WTC11 (cell line): ENCODE results near the gene FOXP1. TPM values are rescaled to one million over a fixed set of nuclear protein-coding genes. Genes with fewer than 3 reads are reported as not detected.

Source experiments
- ATAC-seq: fragments of 200-7000 bp; cut with Tn5 transposase; 2 replicates; pipeline ENCODE4 v1.10.0; 2021; ENCODE audit warnings: mild to moderate bottlenecking, moderate library complexity
- CTCF ChIA-PET: fragments of 300-600 bp; sonication (Branson Sonifier 250); formaldehyde crosslinking; loops from one replicate; lab custom pipeline; 2021; ENCODE audit warnings: antibody characterized with exemption; lab: Charles Lee
- POLR2A ChIA-PET: fragments of 350-600 bp; sonication (Branson Sonifier 250); formaldehyde crosslinking; loops from one replicate; lab custom pipeline; 2021; ENCODE audit warnings: antibody characterized with exemption; lab: Charles Lee
- DNase-seq: peaks from one replicate; pipeline ENCODE4 v3.0.0; 2021; ENCODE audit warnings: low spot score
- H3K27ac Mint-ChIP-seq: 2 replicates; pipeline ENCODE4 v1.8.0; 2021; ENCODE audit warnings: mixed read lengths
- H3K27me3 Mint-ChIP-seq: 2 replicates; pipeline ENCODE4 v1.8.0; 2021; ENCODE audit warnings: low read depth, mild to moderate bottlenecking, moderate library complexity, mixed read lengths
- H3K36me3 Mint-ChIP-seq: 2 replicates; pipeline ENCODE4 v1.8.0; 2021; ENCODE audit warnings: mixed read lengths
- H3K4me1 Mint-ChIP-seq: 2 replicates; pipeline ENCODE4 v1.8.0; 2022; ENCODE audit warnings: mixed read lengths
- H3K4me3 Mint-ChIP-seq: 2 replicates; pipeline ENCODE4 v1.8.0; 2021; ENCODE audit warnings: mild to moderate bottlenecking, moderate library complexity, mixed read lengths
- H3K9me3 Mint-ChIP-seq: 2 replicates; pipeline ENCODE4 v1.8.0; 2021; ENCODE audit warnings: mixed read lengths
- AFF4 ChIP-seq: sonication (generic); formaldehyde crosslinking; IDR thresholded peaks from 2 replicates; pipeline ENCODE4 v1.8.1; 2023; ENCODE audit warnings: mild to moderate bottlenecking, missing genetic modification reagents, borderline replicate concordance
- CREM ChIP-seq: sonication (generic); formaldehyde crosslinking; IDR thresholded peaks from 2 replicates; pipeline ENCODE4 v1.8.1; 2022; ENCODE audit warnings: mild to moderate bottlenecking, missing genetic modification reagents, moderate library complexity
- E2F1 ChIP-seq: sonication (generic); formaldehyde crosslinking; IDR thresholded peaks from 2 replicates; pipeline ENCODE4 v1.8.0; 2022; ENCODE audit warnings: mild to moderate bottlenecking, missing genetic modification reagents
- ELF4 ChIP-seq: sonication (generic); formaldehyde crosslinking; IDR thresholded peaks from 2 replicates; pipeline ENCODE4 v1.8.1; 2022; ENCODE audit warnings: low read depth, mild to moderate bottlenecking, moderate library complexity, missing genetic modification reagents
- EMX1 ChIP-seq: fragments of 250-450 bp; sonication (Bioruptor Pico); IDR thresholded peaks from 2 replicates; pipeline ENCODE4 v1.8.0; 2021; ENCODE audit warnings: mild to moderate bottlenecking
- ETV6 ChIP-seq: sonication (generic); formaldehyde crosslinking; IDR thresholded peaks from 2 replicates; pipeline ENCODE4 v1.8.1; 2022; ENCODE audit warnings: mild to moderate bottlenecking, missing genetic modification reagents
- FOXJ3 ChIP-seq: sonication (generic); formaldehyde crosslinking; IDR thresholded peaks from 2 replicates; pipeline ENCODE4 v1.9.0; 2021; ENCODE audit warnings: missing genetic modification reagents, mild to moderate bottlenecking, borderline replicate concordance
- GABPB1 ChIP-seq: sonication (generic); formaldehyde crosslinking; IDR thresholded peaks from 2 replicates; pipeline ENCODE4 v1.8.1; 2023; ENCODE audit warnings: mild to moderate bottlenecking, missing genetic modification reagents
- GRHL2 ChIP-seq: fragments of 250-450 bp; sonication (Bioruptor Pico); IDR thresholded peaks from 2 replicates; pipeline ENCODE4 v1.8.0; 2022; ENCODE audit warnings: mild to moderate bottlenecking, moderate library complexity; ENCODE audit not compliant: insufficient replicate concordance, severe bottlenecking
- JUN ChIP-seq: sonication (generic); formaldehyde crosslinking; IDR thresholded peaks from 2 replicates; pipeline ENCODE4 v1.8.0; 2023; ENCODE audit warnings: mild to moderate bottlenecking, missing genetic modification reagents
- KAT7 ChIP-seq: sonication (generic); formaldehyde crosslinking; IDR thresholded peaks from 2 replicates; pipeline ENCODE4 v1.8.1; 2023; ENCODE audit warnings: missing genetic modification reagents, mild to moderate bottlenecking, borderline replicate concordance
- MYBL2 ChIP-seq: sonication (generic); formaldehyde crosslinking; IDR thresholded peaks from 2 replicates; pipeline ENCODE4 v1.8.1; 2023; ENCODE audit warnings: mild to moderate bottlenecking, moderate library complexity, missing genetic modification reagents
- NFE2L1 ChIP-seq: sonication (generic); formaldehyde crosslinking; IDR thresholded peaks from 2 replicates; pipeline ENCODE4 v1.8.1; 2023; ENCODE audit warnings: missing genetic modification reagents
- NR1H2 ChIP-seq: sonication (generic); formaldehyde crosslinking; IDR thresholded peaks from 2 replicates; pipeline ENCODE4 v1.9.0; 2021; ENCODE audit warnings: mild to moderate bottlenecking, moderate library complexity, missing genetic modification reagents
- NR3C1 ChIP-seq: sonication (generic); formaldehyde crosslinking; conservative IDR thresholded peaks from 2 replicates; pipeline ENCODE4 v1.8.1; 2023; ENCODE audit warnings: low read depth, mild to moderate bottlenecking, missing genetic modification reagents
- PREB ChIP-seq: sonication (generic); formaldehyde crosslinking; IDR thresholded peaks from 2 replicates; pipeline ENCODE4 v1.8.1; 2022; ENCODE audit warnings: mild to moderate bottlenecking, missing genetic modification reagents, moderate library complexity, borderline replicate concordance
- PRRX2 ChIP-seq: fragments of 250-450 bp; sonication (Bioruptor Pico); IDR thresholded peaks from 2 replicates; pipeline ENCODE4 v1.8.0; 2021; ENCODE audit warnings: mild to moderate bottlenecking
- SMAD4 ChIP-seq: sonication (generic); formaldehyde crosslinking; IDR thresholded peaks from 2 replicates; pipeline ENCODE4 v1.8.0; 2022; ENCODE audit warnings: mild to moderate bottlenecking, missing genetic modification reagents
- USF1 ChIP-seq: sonication (generic); formaldehyde crosslinking; IDR thresholded peaks from 2 replicates; pipeline ENCODE4 v1.8.0; 2022; ENCODE audit warnings: mild to moderate bottlenecking, missing genetic modification reagents
- ZNF121 ChIP-seq: sonication (generic); formaldehyde crosslinking; IDR thresholded peaks from 2 replicates; pipeline ENCODE4 v1.8.0; 2023; ENCODE audit warnings: missing genetic modification reagents
- ZNF219 ChIP-seq: sonication (generic); formaldehyde crosslinking; IDR thresholded peaks from 2 replicates; pipeline ENCODE4 v1.8.0; 2023; ENCODE audit warnings: missing genetic modification reagents, mild to moderate bottlenecking, borderline replicate concordance
- ZNF317 ChIP-seq: sonication (generic); formaldehyde crosslinking; IDR thresholded peaks from 2 replicates; pipeline ENCODE4 v1.8.1; 2023; ENCODE audit warnings: low read depth, mild to moderate bottlenecking, moderate library complexity, missing genetic modification reagents, borderline replicate concordance
- ZNF396 ChIP-seq: fragments of 250-450 bp; sonication (Bioruptor Pico); IDR thresholded peaks from 2 replicates; pipeline ENCODE4 v1.8.0; 2021; ENCODE audit warnings: mild to moderate bottlenecking, moderate library complexity, borderline replicate concordance
- total RNA-seq: library from RNA; stranded (reverse); gene quantifications from 3 replicates; pipeline ENCODE4 v1.2.3, GENCODE V29; 2021
- TF ChIP-seq, protein P1 (sequence below): sonication (generic); formaldehyde crosslinking; conservative IDR thresholded peaks from 2 replicates; pipeline ENCODE4 v1.8.1; 2022; ENCODE audit warnings: mild to moderate bottlenecking, missing genetic modification reagents
- TF ChIP-seq, protein P2 (sequence below): fragments of 250-450 bp; sonication (Bioruptor Pico); IDR thresholded peaks from 2 replicates; pipeline ENCODE4 v2.1.2; 2022; ENCODE audit warnings: mild to moderate bottlenecking, moderate library complexity

FOXP1 gene
- total RNA-seq, 1 experiment from 2014 or later = 25.8 TPM

DNA sequence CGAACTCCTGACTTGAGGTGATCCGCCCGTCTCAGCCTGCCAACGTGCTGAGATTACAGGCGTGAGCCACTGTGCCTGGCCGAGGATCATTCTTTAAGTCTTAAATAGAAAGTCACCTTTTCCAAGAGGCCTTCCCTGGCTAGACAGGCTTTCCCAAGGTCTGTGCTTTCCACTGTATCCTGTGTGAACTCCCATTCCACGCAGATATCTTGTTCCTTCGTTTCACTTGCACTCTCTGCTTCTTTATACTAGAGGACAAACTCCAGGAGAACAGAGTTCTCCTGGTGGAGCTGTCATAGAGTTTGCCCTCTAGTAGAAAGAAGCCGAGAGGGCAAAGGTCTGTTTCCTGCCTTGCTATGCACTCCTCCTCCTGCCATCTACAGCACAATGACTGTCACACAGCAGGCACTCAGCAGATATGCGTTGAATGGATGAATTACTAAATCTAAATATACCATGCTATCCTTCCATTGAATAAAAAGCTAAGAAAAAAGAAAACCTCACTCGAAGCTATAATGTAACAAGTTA is 211.2 kb downstream of the FOXP1 start:
- Mint-ChIP-seq H3K4me3 (no peak overlapping the region), H3K4me1 (peaks cover 26% of the 10 kb centered on the region), H3K27ac (peak overlapping the region; percentile 47; the same call in 1 of the 2 replicates), H3K36me3 (no peaks in the 10 kb centered on the region), H3K27me3 (no peaks in the 10 kb centered on the region), H3K9me3 (no peaks in the 10 kb centered on the region)
- ChIA-PET CTCF (interaction anchor here (1.2 kb wide), 1 partner anchor 25 kb away, joined by 4 read pairs; no protein-coding TSS in a partner anchor), POLR2A (no interaction called here)
- ATAC-seq (peak; percentile 90), DNase-seq (no peak)
- TF ChIP-seq, protein P1, sequence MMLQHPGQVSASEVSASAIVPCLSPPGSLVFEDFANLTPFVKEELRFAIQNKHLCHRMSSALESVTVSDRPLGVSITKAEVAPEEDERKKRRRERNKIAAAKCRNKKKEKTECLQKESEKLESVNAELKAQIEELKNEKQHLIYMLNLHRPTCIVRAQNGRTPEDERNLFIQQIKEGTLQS (CRISPR knock-in tag) = no peak
- TF ChIP-seq ELF4 (CRISPR knock-in tag) = no peak

GRCh38 chr3:71371282-71371681 is 212.2 kb downstream of the FOXP1 start:
- H3K9me3 Mint-ChIP-seq = no peaks in the 10 kb centered on the region
- H3K4me3 Mint-ChIP-seq = no peak overlapping the region
- no peaks in the 10 kb centered on the region for H3K27me3 Mint-ChIP-seq
- TF ChIP-seq USF1 (no peak), ETV6 (CRISPR knock-in tag) (no peak), FOXJ3 (CRISPR knock-in tag) (no peak), NR3C1 (CRISPR knock-in tag) (no peak), ZNF219 (no peak), JUN (no peak), ZNF396 (CRISPR knock-in tag) (no peak), NFE2L1 (CRISPR knock-in tag) (no peak), KAT7 (CRISPR knock-in tag) (no peak), E2F1 (CRISPR knock-in tag) (no peak), MYBL2 (no peak), ZNF121 (CRISPR knock-in tag) (no peak), SMAD4 (CRISPR knock-in tag) (no peak)
- TF ChIP-seq, all 79 proteins: peak for 0
- POLR2A ChIA-PET = no interaction called here
- Mint-ChIP-seq H3K36me3 (no peaks in the 10 kb centered on the region), H3K4me1 (peaks cover 31% of the 10 kb centered on the region), H3K27ac (no peak overlapping the region)
- ATAC-seq (no peak), DNase-seq (no peak)
- CTCF ChIA-PET = interaction anchor here (0.6 to 1.0 kb wide), 2 partner anchors 26 to 861 kb away, joined by 3 read pairs; no protein-coding TSS in a partner anchor

DNA sequence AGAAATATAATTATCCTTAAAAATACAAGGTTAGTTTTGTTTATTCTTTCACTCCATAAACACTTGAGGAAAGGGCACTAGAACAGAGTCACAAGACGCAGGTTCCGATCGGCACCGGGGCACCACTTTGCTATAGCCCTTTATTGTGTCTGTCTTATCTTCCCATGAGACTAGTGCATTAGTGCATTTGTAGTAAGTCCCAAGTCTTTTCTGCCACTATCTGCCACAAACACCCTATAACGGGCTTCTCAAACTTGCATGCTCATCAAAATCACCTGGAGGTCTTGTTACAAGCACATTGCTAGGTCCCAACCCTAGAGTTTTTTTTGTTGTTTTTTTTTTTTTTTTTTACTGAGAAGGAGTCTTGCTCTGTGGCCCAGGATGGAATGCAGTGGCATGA is 213.1 kb downstream of the FOXP1 start:
- no peak overlapping the region for H3K4me3 Mint-ChIP-seq
- ChIA-PET CTCF (no interaction called here), POLR2A (no interaction called here)
- H3K27ac Mint-ChIP-seq = peak overlapping the region; percentile 47; the same call in 1 of the 2 replicates
- no peaks in the 10 kb centered on the region for H3K9me3 Mint-ChIP-seq
- peaks cover 31% of the 10 kb centered on the region for H3K4me1 Mint-ChIP-seq
- ATAC-seq (no peak), DNase-seq (no peak)
- no peaks in the 10 kb centered on the region for H3K36me3 Mint-ChIP-seq
- no peaks in the 10 kb centered on the region for H3K27me3 Mint-ChIP-seq
- TF ChIP-seq PREB = no peak
- TF ChIP-seq, protein P2, sequence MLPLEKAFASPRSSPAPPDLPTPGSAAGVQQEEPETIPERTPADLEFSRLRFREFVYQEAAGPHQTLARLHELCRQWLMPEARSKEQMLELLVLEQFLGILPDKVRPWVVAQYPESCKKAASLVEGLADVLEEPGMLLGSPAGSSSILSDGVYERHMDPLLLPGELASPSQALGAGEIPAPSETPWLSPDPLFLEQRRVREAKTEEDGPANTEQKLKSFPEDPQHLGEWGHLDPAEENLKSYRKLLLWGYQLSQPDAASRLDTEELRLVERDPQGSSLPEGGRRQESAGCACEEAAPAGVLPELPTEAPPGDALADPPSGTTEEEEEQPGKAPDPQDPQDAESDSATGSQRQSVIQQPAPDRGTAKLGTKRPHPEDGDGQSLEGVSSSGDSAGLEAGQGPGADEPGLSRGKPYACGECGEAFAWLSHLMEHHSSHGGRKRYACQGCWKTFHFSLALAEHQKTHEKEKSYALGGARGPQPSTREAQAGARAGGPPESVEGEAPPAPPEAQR (CRISPR knock-in tag) = no peak
- no peak for TF ChIP-seq NR1H2 (CRISPR knock-in tag)
- TF ChIP-seq AFF4 = no peak
- TF ChIP-seq GRHL2 (CRISPR knock-in tag) = no peak
- no peak for TF ChIP-seq CREM (CRISPR knock-in tag)
- no peak for TF ChIP-seq PRRX2 (CRISPR knock-in tag)
- no peak for TF ChIP-seq ZNF317 (CRISPR knock-in tag)
- TF ChIP-seq GABPB1 = no peak
- TF ChIP-seq EMX1 (CRISPR knock-in tag) = no peak
